NAMALWA (cell line): Measurements from ENCODE around the gene KSR2.
"Not testable (repeated sequence)": the region's sequence is repeated elsewhere in the genome, so short reads cannot be mapped to it uniquely, and the experiment has no call there.

Source experiments
- DNase-seq: peaks from one replicate; pipeline ENCODE4 v3.0.0-alpha.2; 2015; ENCODE audit warnings: low spot score

KSR2 gene

DNA sequence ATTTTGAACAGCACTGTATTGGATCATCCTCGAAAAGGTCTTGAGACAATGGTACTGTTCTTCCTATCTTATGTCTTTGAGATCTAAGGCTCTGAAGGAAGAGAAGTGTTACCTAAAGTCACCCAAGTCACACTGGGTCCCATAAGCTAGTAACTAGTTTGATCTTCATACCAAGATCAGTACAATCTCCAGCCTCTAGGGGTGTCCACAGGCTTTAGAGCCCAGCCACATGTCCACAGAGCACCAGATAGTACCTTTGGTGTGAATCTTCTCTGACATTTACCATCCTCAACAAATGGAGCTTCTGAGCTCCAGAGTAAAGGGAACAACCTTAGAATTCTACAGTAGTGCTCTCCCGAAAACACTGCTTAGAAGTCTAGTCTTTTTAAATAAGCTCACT lies 78.7 kb downstream of the KSR2 start:
- peak; percentile 17 for DNase-seq

- DNase-seq = peak; percentile 26
Observed at GRCh38 chr12:117889098-117889497, 79.7 kb downstream of the KSR2 start.

DNA sequence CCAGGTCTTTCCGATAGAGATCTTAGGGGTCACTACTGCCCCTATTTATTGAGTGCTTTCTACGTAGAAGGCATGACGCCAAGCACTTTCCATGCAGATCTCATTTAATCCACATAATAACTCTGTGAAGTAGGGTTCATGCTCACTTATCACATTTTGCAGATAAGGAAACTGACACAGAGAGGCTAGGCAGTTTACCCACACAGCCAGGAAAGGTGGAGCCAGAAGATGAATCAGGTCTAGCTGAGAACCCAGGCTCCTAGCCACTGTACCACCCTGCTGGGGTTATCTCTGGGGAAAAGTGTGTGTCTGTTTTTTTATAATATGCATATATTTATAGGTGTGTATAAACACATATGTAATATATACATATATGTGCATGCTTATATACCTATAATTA lies 83.6 kb downstream of the KSR2 start:
- no peak for DNase-seq

GRCh38 chr12:117884161-117884560 lies 84.6 kb downstream of the KSR2 start:
- DNase-seq = no peak

DNA sequence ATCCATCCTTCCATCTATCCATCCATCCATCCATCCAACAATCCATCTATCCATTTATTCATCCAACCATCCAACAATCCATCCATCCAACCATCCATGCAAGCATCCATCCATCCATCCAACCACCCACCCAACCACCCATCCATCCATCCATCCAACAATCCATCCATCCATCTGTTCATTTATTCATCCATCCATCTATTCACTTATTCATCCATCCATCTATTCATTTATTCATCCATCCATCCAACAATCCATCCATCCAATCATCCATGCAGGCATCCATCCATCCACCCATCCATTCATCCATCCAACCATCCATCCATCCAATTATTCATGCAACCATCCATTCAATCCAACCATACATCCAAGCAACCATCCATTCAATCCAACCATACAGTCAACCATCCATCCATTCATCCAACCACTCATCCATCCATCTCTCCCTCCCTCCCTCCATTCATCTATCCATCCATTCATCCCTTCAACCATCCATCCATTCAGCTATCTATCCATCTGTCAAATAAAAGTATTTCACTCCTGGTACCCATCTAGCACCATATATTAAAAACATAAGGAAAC lies 86.1 kb downstream of the KSR2 start:
- no peak for DNase-seq

GRCh38 chr12:117882181-117882580 lies 86.6 kb downstream of the KSR2 start:
- no peak for DNase-seq

DNA sequence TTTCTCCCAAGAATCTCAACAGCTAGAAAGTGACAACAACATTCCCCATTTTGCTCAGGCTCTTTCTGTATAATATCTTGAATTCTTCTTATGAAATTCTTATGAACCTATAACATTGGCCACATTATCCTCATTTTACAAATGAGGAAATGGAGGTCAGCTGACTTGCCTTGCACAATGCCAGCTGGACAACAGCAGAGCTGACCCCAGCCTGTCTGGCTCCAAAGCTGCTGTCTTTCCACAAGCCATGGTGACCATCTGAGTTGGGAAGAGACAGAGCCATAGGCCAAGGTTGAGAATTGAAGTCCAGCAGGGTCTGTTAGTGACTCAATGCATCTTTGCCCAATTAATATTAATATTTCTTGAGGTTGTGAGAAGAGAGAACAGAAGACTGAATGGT lies 87.3 kb downstream of the KSR2 start:
- DNase-seq = no peak

GRCh38 chr12:117878605-117879004 lies 90.2 kb downstream of the KSR2 start:
- DNase-seq = no peak

DNA sequence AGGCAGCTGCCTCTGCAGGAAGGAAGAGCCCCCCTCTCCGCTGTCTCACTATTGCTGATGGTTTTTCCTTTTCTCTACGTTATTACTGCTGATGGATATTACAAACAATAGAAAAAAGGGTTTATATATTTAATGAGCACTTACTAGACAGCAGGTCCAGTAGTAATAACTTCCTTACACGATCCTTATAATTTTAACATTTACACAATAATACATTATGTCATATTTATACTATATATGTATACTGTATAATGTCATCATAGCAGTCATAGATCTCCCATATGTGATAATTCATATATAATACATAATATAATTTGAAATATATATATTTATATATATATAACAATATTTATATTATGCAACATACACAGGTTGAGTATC lies 92.4 kb downstream of the KSR2 start:
- no peak for DNase-seq

DNA sequence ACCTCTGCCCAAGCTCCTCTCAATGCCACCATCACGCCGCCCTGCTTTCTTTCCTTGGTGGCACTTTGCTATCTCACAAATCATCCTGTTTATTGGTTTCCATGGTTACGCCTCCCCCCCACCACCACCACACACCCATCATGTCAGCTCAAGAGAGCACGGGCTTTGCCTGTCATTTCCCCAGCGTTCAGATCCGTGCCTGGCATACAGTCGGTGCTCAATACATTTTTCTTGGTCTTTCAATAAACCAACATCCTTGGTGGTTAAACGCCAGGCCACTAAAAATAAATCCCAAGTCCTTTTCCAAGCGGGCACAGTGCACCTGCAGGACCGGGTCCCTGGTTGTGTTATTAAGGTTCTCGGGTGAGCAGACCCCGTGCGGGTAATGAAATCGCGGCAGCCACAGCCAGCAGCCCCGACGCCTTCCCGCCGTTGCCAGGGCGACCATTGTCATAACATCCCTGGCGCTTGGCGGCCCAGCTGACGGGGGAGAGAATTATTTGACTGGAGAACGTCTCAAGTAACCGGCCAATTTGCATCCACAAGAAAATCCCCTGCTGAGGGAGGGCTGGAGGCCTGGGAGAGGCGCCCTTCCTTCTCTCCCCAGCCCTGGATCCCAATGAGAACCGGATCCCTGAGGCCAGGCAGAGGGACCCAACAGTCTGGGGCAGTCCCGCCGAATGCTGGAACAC lies 92.9 kb downstream of the KSR2 start:
- DNase-seq = no peak

DNA sequence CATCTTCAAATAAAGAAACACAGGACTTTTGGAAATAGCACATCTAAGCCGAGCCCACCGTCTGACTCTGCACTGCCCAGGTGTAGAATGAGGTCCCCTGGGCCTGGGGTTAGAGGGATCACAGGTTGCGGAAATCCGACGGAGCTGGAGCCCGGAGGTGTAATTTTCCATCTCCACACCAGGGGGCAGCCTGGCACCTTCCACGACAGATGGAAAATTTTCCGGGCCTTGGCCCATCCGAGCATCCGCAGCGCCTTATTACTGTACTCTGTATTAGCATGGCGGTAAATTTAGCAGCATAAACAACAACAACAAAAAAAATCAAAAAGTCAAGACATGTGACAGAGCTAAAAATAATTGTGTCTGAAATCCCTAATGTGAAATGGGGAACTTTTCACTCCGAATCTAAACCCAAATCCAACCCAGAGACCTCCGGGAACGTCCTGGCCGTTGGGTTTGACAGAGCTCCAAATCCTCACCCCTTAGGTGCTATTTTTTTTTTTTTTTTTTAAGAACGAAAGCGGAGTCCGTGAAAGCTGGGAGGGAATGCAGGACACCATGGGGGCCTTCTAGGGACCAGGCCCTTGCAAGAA lies 93.9 kb downstream of the KSR2 start:
- DNase-seq = peak; percentile 62

DNA sequence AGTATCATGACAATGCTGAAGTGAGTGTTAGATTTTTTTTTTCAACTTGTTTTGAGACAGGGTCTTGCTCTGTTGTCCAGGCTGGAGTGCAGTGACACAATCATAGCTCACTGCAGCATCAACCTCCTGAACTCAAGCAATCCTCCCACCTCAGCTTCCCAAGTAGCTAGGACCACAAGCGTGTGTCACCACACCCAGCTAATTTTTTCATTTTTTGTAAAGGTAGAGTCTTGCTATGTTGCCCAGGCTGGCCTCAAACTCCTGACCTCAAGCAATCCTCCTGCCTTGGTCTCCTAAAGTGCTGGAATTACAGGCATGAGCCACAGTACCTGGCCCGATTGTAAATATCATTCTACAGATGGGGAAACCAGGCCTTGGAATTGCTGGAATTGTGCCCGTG lies 94.6 kb downstream of the KSR2 start:
- DNase-seq = not testable (repeated sequence)

DNA sequence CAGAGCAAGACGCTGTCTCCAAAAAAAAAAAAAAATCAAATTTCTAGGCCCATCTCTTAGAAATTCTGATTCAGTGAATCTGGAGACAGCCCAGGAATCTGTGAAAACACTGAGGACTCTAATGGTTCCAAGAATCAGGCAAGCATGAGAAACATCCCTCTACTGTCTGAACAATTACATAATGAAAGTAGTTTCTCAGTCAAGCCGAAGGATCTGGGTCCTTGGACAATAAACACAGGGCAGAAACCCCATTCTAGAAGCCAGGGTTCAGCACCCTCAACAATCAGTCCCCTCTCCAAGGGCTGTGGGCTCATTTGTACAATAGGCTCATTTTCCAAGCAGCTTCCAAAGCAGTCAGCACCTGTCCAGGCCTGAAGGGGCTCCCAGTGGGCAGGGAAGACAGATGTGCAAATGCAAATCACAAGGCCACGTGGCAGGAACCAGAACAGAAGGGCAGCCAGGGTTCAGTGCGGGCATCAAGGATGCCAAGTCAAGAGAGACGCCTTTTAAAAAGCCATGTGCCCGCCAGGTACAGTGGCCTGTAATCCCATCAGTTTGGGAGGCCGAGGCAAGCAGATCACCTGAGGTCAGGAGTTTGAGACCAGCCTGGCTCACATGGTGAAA lies 96.1 kb downstream of the KSR2 start:
- no peak for DNase-seq

- no peak for DNase-seq
Observed at GRCh38 chr12:117869551-117869950, 99.2 kb downstream of the KSR2 start.

DNA sequence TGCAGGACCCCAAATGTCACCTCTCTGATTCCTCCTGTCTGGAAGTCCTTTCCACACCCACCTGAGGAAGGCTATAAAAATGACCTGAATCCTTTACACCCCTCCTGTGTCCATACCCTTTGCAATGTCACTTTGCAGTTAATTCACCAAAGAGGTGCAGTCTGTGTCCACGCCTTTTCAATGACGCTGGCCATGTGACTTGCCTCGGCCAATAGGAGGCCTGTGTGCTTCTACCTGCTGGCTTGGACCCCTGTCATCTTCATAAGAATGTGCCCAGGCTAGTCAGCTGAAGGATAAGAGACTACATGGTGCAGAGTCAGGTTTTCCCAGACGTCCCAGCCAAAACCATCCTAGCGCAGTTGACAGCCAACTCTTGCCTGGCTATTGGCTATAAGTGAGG lies 101.4 kb downstream of the KSR2 start:
- DNase-seq = no peak

- no peak for DNase-seq
Observed at GRCh38 chr12:117865505-117865904, 103.3 kb downstream of the KSR2 start.

DNA sequence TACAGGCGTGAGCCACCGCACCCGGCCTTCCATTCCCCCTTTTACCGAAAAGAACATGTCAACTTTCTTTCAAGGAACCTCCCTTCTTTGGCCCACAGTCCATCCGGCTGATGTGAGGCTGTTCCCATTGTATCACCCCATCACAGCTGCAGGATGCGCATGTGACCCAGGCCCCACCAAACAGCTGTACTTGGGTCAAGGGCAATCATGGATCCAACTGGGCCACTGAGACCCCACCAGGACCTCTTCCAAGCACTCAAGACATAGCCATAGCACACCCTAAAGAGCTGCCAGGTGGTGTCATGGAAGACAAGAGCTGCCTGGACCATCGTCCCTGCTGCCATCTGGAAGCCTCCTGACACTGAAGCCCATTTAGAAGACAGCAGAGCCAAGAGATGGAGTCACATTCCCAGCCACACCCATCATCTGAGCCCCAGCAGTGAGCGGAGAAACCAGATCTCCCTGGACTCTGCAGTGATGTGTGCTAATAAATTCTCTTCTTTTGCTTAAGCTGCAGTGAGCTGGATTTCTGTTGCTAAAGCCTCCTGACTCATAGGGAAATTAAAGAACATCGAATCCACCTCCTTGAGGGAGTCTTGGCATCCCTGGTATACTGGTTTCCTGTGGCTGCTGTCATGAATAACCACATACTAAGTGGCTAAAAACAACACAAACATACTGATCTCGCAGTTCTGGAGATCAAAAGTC lies 105.6 kb downstream of the KSR2 start:
- no peak for DNase-seq

DNA sequence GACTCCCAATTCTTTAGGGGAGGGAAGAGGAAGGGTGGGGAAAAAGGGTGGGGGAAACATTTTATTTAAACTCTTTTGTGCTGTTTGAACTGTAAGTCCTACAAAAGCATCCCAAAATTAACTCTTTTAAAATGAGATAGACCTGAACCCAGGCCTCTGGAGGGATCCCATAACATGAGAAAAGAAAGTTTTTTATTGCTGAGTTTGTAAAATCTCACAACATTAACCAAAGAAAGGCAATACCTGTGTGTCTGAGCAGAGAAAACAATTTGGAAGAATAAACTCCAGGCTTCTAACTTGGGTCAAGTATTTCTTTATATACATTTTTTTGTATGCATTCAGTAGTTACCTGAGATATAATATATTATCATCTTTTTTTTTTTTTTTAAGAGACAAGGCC lies 107.1 kb downstream of the KSR2 start:
- no peak for DNase-seq

GRCh38 chr12:117860787-117861290 lies 108.0 kb downstream of the KSR2 start:
- not testable (repeated sequence) for DNase-seq

GRCh38 chr12:117860111-117860510 lies 108.7 kb downstream of the KSR2 start:
- DNase-seq = no peak

GRCh38 chr12:117857632-117858612 lies 110.9 kb downstream of the KSR2 start:
- peak; percentile 79 for DNase-seq
